NOMO-1 treated with DMSO at 0.1 percent for 48 hours (cell line): ENCODE data around the gene SLC13A3.

Experiments used
- DNase-seq: peaks from one replicate; lab custom pipeline; 2025; ENCODE audit not compliant: unreplicated experiment; lab: John Stamatoyannopoulos, UW

Gene SLC13A3

GRCh38 chr20:46583411-46584214, 67.6 kb downstream of the SLC13A3 start:
- no peak for DNase-seq

GRCh38 chr20:46582648-46583047, 68.6 kb downstream of the SLC13A3 start:
- DNase-seq = no peak

- DNase-seq = no peak
Measured at GRCh38 chr20:46581391-46581790, 69.9 kb downstream of the SLC13A3 start.

GRCh38 chr20:46580613-46581205, 70.5 kb downstream of the SLC13A3 start:
- DNase-seq = no peak

GRCh38 chr20:46578745-46579144, 72.5 kb downstream of the SLC13A3 start:
- DNase-seq = no peak

GRCh38 chr20:46576774-46577395, 74.4 kb downstream of the SLC13A3 start:
- DNase-seq = no peak

- peak; percentile 31 for DNase-seq
Measured at GRCh38 chr20:46575937-46576461, 75.3 kb downstream of the SLC13A3 start.

- DNase-seq = no peak
Measured at GRCh38 chr20:46575394-46575793, 75.9 kb downstream of the SLC13A3 start.

- peak; percentile 16 for DNase-seq
Measured at GRCh38 chr20:46573788-46574584, 77.3 kb downstream of the SLC13A3 start.

GRCh38 chr20:46573234-46573633, 78.0 kb downstream of the SLC13A3 start:
- no peak for DNase-seq

GRCh38 chr20:46572790-46573189, 78.5 kb downstream of the SLC13A3 start:
- no peak for DNase-seq

GRCh38 chr20:46572153-46572552, 79.1 kb downstream of the SLC13A3 start:
- DNase-seq = no peak

- DNase-seq = no peak
Measured at GRCh38 chr20:46571418-46571817, 79.8 kb downstream of the SLC13A3 start.

- no peak for DNase-seq
Measured at GRCh38 chr20:46570956-46571355, 80.3 kb downstream of the SLC13A3 start.

- DNase-seq = no peak
Measured at GRCh38 chr20:46569961-46570360, 81.3 kb downstream of the SLC13A3 start.

GRCh38 chr20:46568570-46569129, 82.6 kb downstream of the SLC13A3 start:
- no peak for DNase-seq

- DNase-seq = no peak
Measured at GRCh38 chr20:46566125-46566524, 85.1 kb downstream of the SLC13A3 start.

GRCh38 chr20:46564241-46564957, 86.9 kb downstream of the SLC13A3 start:
- DNase-seq = no peak

GRCh38 chr20:46563860-46564221, 87.4 kb downstream of the SLC13A3 start:
- no peak for DNase-seq

GRCh38 chr20:46563170-46563859, 87.9 kb downstream of the SLC13A3 start:
- DNase-seq = no peak
